B cell (primary cell): ENCODE measurements around the gene EFCAB8.

Source experiments
- EZH2 ChIP-seq: IDR thresholded peaks from 2 replicates; pipeline ENCODE4 v1.6.1; 2012; ENCODE audit warnings: borderline replicate concordance, low read depth, mild to moderate bottlenecking, moderate library complexity, low read length; ENCODE audit not compliant: insufficient read depth, poor library complexity, severe bottlenecking
- TF ChIP-seq, protein P1 (sequence below): fragments of 200-600 bp; IDR thresholded peaks from one replicate; pipeline ENCODE4 v1.8.0; 2022; ENCODE audit warnings: antibody characterized with exemption, mild to moderate bottlenecking

- TF ChIP-seq, protein P1, sequence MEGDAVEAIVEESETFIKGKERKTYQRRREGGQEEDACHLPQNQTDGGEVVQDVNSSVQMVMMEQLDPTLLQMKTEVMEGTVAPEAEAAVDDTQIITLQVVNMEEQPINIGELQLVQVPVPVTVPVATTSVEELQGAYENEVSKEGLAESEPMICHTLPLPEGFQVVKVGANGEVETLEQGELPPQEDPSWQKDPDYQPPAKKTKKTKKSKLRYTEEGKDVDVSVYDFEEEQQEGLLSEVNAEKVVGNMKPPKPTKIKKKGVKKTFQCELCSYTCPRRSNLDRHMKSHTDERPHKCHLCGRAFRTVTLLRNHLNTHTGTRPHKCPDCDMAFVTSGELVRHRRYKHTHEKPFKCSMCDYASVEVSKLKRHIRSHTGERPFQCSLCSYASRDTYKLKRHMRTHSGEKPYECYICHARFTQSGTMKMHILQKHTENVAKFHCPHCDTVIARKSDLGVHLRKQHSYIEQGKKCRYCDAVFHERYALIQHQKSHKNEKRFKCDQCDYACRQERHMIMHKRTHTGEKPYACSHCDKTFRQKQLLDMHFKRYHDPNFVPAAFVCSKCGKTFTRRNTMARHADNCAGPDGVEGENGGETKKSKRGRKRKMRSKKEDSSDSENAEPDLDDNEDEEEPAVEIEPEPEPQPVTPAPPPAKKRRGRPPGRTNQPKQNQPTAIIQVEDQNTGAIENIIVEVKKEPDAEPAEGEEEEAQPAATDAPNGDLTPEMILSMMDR = no peak
- no peak for TF ChIP-seq EZH2
Observed at GRCh38 chr20:32912688-32913087, 54.0 kb downstream of the EFCAB8 start.
